Smooth muscle cell (in vitro differentiated cells): ENCODE measurements around the gene SH3BP1. TPM values are rescaled to one million over a fixed set of nuclear protein-coding genes. Genes with fewer than 3 reads are reported as not detected.
"Not testable (repeated sequence)": the region's sequence is repeated elsewhere in the genome, so short reads cannot be mapped to it uniquely, and the experiment has no call there.

ENCODE experiments used
- DNase-seq: peaks from one replicate; lab custom pipeline; 2025; ENCODE audit not compliant: unreplicated experiment; lab: John Stamatoyannopoulos, UW
- H2AFZ ChIP-seq: fragments of 200-600 bp; sonication (generic); 2 replicates; pipeline ENCODE4 v1.6.0; 2016; ENCODE audit warnings: antibody characterized with exemption, low read depth, mild to moderate bottlenecking
- H3F3A ChIP-seq: fragments of 200-600 bp; sonication (generic); 2 replicates; pipeline ENCODE4 v1.6.0; 2017; ENCODE audit warnings: antibody characterized with exemption, low read depth
- H3K27ac ChIP-seq: fragments of 200-600 bp; sonication (generic); 2 replicates; pipeline ENCODE4 v1.5.1; 2016; ENCODE audit warnings: low read depth, mild to moderate bottlenecking
- H3K27me3 ChIP-seq: fragments of 200-600 bp; sonication (generic); 2 replicates; pipeline ENCODE4 v1.6.1; 2016; ENCODE audit warnings: low read depth, mild to moderate bottlenecking
- H3K36me3 ChIP-seq: fragments of 200-600 bp; sonication (generic); 2 replicates; pipeline ENCODE4 v1.5.1; 2016; ENCODE audit warnings: low read depth
- H3K4me1 ChIP-seq: fragments of 200-600 bp; sonication (generic); 2 replicates; pipeline ENCODE4 v1.5.1; 2016; ENCODE audit warnings: low read depth
- H3K4me2 ChIP-seq: fragments of 200-600 bp; sonication (generic); 2 replicates; pipeline ENCODE4 v1.6.0; 2016; ENCODE audit warnings: mild to moderate bottlenecking
- H3K4me3 ChIP-seq: fragments of 200-600 bp; sonication (generic); 2 replicates; pipeline ENCODE4 v1.5.1; 2016; ENCODE audit warnings: mild to moderate bottlenecking
- H3K79me2 ChIP-seq: fragments of 200-600 bp; sonication (generic); 2 replicates; pipeline ENCODE4 v1.6.0; 2016; ENCODE audit warnings: low read depth, mild to moderate bottlenecking
- H3K9ac ChIP-seq: fragments of 200-600 bp; sonication (generic); 2 replicates; pipeline ENCODE4 v1.6.0; 2016; ENCODE audit warnings: low read depth
- H3K9me3 ChIP-seq: fragments of 200-600 bp; sonication (generic); replicated peaks from 2 replicates; pipeline ENCODE4 v1.5.1; 2016; ENCODE audit warnings: low read depth
- H4K20me1 ChIP-seq: fragments of 200-600 bp; sonication (generic); 2 replicates; pipeline ENCODE4 v1.6.0; 2016; ENCODE audit warnings: low read depth
- WGBS: methylation state at CpG from one replicate; pipeline ENCODE4 v1.1.7; 2016; ENCODE audit warnings: low lambda C conversion rate; 5-methylcytosine and 5-hydroxymethylcytosine counted together
- polyA plus RNA-seq: library from polyadenylated mRNA; unstranded; fragments of >200 nt; fragmentation: Nextera tagmentation; extraction: Ambion mirVana; gene quantifications from 2 replicates; pipeline ENCODE4 v1.2.1, GENCODE V29; 2016
- total RNA-seq: library from RNA; depleted of rRNA; stranded (reverse); fragments of >200 nt; gene quantifications from 2 replicates; pipeline ENCODE4 v1.2.3, GENCODE V29; 2014
- TF ChIP-seq, protein P1 (sequence below): fragments of 200-600 bp; sonication (generic); IDR thresholded peaks from 2 replicates; pipeline ENCODE4 v1.5.1; 2017; ENCODE audit warnings: borderline replicate concordance, mild to moderate bottlenecking, antibody characterized with exemption; ENCODE audit not compliant: insufficient read depth, poor library complexity, severe bottlenecking

SH3BP1 gene, protein sequence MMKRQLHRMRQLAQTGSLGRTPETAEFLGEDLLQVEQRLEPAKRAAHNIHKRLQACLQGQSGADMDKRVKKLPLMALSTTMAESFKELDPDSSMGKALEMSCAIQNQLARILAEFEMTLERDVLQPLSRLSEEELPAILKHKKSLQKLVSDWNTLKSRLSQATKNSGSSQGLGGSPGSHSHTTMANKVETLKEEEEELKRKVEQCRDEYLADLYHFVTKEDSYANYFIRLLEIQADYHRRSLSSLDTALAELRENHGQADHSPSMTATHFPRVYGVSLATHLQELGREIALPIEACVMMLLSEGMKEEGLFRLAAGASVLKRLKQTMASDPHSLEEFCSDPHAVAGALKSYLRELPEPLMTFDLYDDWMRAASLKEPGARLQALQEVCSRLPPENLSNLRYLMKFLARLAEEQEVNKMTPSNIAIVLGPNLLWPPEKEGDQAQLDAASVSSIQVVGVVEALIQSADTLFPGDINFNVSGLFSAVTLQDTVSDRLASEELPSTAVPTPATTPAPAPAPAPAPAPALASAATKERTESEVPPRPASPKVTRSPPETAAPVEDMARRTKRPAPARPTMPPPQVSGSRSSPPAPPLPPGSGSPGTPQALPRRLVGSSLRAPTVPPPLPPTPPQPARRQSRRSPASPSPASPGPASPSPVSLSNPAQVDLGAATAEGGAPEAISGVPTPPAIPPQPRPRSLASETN
- total RNA-seq: 20.4 and 26.6 TPM in 2 replicates
- 16.6 and 33.7 TPM in 2 replicates for polyA plus RNA-seq

DNA sequence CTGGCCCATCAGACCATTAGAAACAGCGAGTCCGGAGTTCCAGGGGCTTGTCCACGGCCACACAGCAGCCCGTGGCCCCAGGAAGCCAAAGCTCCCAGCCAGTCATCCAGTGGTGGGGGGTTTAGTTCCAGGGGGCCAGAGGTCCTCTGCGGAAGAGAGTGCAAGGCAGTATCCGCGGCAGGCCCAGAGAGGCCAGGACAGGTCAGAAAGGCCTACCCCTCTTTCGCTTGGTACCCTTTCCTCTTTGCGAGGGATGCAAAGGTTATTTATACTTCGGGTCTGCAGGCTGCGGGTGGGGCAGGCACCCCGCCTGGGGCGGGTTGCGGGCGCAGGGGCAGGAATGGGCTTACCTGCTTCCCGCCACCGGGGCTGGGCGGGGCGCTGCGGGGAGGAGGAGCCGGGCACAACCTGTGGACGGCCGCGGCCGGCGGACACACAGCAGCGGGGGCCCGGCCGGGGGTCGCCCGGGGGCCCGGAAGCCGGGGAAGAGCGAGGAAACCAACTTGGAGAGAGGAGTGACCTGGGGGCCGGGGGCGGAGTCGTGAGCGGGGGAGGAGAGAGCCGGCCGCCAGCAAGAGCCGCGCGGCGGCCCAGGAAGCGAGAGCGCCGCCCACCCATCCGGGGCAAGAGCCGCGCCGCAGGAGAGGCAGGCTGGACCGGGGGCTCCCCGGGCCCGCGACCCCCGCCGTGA is at the start of gene SH3BP1:
Gene SH3BP1 (plus strand): TSS at position 600 of the 691 bp plus-strand sequence. CDS start 119 bp downstream, outside the sequence.
- H3K4me1 ChIP-seq: peaks cover 27% of the 10 kb centered on the region
- H3K4me2 ChIP-seq: peak within 1 kb of the TSS; percentile 94
- peaks cover 7% of the 10 kb centered on the region for H4K20me1 ChIP-seq
- TF ChIP-seq, protein P1, sequence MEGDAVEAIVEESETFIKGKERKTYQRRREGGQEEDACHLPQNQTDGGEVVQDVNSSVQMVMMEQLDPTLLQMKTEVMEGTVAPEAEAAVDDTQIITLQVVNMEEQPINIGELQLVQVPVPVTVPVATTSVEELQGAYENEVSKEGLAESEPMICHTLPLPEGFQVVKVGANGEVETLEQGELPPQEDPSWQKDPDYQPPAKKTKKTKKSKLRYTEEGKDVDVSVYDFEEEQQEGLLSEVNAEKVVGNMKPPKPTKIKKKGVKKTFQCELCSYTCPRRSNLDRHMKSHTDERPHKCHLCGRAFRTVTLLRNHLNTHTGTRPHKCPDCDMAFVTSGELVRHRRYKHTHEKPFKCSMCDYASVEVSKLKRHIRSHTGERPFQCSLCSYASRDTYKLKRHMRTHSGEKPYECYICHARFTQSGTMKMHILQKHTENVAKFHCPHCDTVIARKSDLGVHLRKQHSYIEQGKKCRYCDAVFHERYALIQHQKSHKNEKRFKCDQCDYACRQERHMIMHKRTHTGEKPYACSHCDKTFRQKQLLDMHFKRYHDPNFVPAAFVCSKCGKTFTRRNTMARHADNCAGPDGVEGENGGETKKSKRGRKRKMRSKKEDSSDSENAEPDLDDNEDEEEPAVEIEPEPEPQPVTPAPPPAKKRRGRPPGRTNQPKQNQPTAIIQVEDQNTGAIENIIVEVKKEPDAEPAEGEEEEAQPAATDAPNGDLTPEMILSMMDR: no peak
- no peaks in the 10 kb centered on the region for H3K27me3 ChIP-seq
- 7% methylated on average over 40 of the region's 57 CpGs for WGBS
- no peaks in the 10 kb centered on the region for H3K36me3 ChIP-seq
- H3K79me2 ChIP-seq: peaks cover 13% of the 10 kb centered on the region
- H3K9ac ChIP-seq: peak within 1 kb of the TSS; percentile 79
- H3K4me3 ChIP-seq: peak within 1 kb of the TSS; percentile 82
- H2AFZ ChIP-seq: peak within 1 kb of the TSS; percentile 66
- H3K27ac ChIP-seq: peak within 1 kb of the TSS; percentile 34
- no peaks in the 10 kb centered on the region for H3K9me3 ChIP-seq
- H3F3A ChIP-seq: peaks cover 25% of the 10 kb centered on the region
- DNase-seq: no peak

DNA sequence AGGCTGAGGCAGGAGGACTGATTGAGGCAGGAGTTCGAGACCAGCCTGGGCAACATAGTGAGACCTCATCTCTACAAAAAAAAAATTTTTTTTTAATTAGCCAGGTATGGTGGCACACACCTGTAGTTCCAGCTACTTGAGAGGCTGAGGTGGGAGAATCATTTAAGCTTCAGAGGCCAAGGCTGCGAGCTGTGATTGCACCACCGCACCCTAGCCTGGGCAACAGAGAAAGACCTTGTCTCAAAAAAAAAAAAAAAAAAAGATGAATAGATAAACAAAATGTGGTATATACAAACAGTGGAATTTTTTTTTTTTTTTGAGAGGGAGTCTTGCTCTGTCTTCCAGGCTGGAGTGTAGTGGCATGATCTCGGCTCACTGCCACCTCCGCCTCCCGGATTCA is 48.4 kb upstream of the SH3BP1 start:
- WGBS: 96% methylated on average over 6 of the region's 6 CpGs
- not testable (repeated sequence) for H3K36me3 ChIP-seq, H3K9me3 ChIP-seq, H2AFZ ChIP-seq, H3K9ac ChIP-seq, H4K20me1 ChIP-seq, H3K4me2 ChIP-seq, H3F3A ChIP-seq, DNase-seq, H3K79me2 ChIP-seq, H3K4me3 ChIP-seq, H3K4me1 ChIP-seq, H3K27ac ChIP-seq, H3K27me3 ChIP-seq

DNA sequence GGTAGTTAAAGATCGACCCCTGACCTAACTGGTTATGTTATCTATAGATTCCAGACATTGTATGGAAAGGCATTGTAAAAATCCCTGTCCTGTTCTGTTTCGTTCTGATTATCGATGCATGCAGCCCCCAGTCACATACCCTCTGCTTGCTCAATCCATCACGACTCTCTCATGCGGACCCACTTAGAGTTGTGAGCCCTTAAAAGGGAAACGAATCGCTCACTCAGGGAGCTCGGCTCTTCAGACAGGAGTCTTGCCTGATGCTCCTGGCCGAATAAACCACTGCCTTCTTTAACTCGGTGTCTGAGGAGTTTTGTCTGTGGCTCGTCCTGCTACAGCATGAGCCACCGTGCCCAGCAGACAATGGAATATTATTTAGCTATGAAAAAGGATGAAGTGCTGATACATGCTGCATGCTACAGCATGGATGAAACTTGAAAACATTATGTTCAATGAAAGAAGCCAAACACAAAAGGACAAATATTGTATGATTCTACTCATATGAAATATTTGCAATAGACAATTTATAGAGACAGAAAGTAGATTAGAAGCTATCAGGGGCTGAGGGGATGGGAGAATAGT is 47.6 kb upstream of the SH3BP1 start:
- TF ChIP-seq, protein P1: no peak
- Histone ChIP-seq H3K9ac (no peak overlapping the region), H3K27ac (no peak overlapping the region), H3F3A (no peaks in the 10 kb centered on the region), H4K20me1 (no peaks in the 10 kb centered on the region), H3K79me2 (no peaks in the 10 kb centered on the region), H3K4me3 (peak overlapping the region; percentile 33), H2AFZ (no peak overlapping the region), H3K27me3 (no peaks in the 10 kb centered on the region), H3K36me3 (no peaks in the 10 kb centered on the region), H3K4me1 (no peaks in the 10 kb centered on the region), H3K9me3 (no peaks in the 10 kb centered on the region), H3K4me2 (peak overlapping the region; percentile 76)
- no peak for DNase-seq
- 84% methylated on average over 11 of the region's 12 CpGs for WGBS

DNA sequence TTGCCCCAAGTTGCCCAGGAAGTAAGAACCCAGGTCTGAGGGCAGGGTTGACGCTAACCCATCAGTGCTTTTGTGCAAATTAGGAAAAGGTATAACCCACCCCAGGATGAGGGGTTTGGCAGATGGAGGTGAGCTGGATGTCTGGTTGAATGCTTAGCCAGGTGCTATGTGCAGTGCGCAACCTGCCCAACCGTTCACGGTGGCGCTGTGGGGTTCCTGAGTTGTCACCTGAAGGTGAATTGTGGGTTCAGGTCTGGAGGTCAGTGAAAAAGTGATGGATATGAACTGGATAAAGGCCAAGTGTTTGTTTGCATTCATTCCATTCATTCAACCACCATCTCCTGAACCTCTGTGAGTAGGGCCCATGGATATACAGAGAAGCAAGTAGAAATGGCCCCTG is 45.2 kb upstream of the SH3BP1 start:
- Histone ChIP-seq H3K36me3 (no peaks in the 10 kb centered on the region), H3K79me2 (no peaks in the 10 kb centered on the region), H3K9ac (no peak overlapping the region), H3K9me3 (no peaks in the 10 kb centered on the region), H3K27ac (no peak overlapping the region), H3K27me3 (no peaks in the 10 kb centered on the region), H3K4me2 (no peak overlapping the region), H4K20me1 (no peaks in the 10 kb centered on the region), H3K4me3 (no peak overlapping the region), H3K4me1 (no peaks in the 10 kb centered on the region), H2AFZ (no peak overlapping the region), H3F3A (no peaks in the 10 kb centered on the region)
- TF ChIP-seq, protein P1: no peak
- WGBS: 87% methylated on average over 5 of the region's 5 CpGs
- no peak for DNase-seq
